Fibroblast of gingiva (primary cell): ENCODE data around the gene COMMD2.
A peak's percentile ranks its signal among the peaks of the same experiment; 100 is the strongest.

ENCODE experiments used
- DNase-seq: peaks from one replicate; pipeline ENCODE4 v3.0.0-alpha.2; 2011; ENCODE audit warnings: low read depth

The COMMD2 gene

DNA sequence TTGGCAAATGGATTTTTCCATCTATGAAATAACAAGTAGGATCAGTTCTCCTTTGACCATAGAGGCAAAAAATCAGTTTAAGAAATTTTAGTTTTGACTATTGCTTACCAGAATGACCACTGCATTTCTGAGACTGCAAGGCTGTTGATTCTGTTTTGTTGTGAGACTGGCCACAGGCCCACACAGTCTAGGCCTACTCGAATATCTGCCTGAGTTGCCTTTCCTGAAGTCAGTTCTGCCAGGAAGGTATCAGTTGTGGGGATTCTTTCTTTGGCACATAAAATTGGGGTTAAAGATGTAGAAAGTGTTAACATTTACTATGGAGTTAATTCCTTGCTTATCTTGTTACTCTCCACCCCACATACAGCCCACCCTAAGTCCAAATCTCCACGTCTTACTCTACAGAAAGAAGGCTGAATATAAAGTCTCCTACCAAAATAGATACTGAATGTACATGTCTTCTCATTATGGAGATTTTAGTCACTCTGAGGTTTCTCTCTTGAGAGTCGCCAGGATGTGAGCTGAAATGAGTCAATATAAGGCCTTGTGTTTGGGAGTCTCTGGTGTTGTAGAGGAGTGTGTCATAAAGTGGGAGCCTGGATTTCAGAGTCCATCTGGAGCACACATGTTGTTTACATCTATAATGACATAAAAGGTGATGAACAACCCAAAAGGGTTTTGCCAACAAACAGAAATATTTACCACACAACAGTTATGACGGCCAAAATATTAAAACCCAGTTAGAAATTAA, 49.4 kb downstream of the COMMD2 start:
- peak; percentile 91 for DNase-seq

DNA sequence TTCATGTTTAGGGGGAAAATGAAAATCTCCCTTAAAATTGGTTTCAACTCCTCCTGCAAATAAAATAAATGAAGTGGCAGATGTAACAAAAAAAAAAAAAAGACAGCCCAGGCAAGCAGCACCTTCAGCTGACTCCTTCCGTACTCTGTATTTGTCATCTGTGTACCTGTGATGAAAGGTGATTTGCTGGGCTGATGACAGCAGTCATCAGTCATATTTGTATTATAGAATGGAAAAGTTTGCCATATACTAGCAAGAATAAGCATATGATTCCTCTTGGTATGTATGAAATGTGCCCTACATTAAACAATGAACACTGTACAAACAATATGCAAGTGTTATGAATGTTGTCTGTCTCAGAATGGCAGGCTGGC, 50.3 kb downstream of the COMMD2 start:
- DNase-seq = no peak

DNA sequence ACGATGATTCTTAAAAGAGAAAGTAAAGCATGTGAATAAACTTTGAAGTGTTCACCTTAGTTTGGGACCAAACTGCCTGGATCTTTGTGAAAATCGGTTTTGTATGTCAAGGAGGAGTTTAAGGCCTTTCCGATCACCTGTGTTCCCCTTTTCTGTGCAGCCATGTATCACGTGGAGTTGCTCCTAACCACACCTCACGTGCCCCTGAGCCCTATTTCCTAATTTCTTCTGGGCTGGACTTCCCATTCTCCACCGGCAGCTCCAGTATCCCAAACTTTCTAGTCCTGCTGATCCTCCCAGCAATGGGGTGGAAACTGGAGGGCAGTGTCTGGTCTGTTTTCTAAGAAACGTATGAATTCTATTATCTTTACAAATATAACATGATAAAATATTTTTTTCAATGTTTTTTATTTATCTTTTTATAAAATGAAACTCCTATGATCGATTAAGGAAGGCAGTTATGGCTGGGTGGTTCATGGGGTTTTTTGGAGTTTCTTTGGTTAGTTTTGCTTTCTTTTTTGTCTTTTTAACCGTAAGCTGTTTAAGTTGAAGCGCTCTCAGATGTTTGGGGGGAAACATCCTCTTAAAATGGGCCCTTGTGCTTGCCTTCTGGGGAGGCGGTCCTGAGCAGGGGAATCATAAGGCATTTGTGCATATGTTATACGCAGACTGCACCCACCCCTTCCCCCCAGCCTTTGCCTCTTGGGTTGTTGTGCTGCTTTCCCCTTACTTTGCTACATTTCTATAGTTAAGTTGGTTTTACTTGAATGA, 50.9 kb downstream of the COMMD2 start:
- no peak for DNase-seq
